ENCODE data around the gene HORMAD1.

GRCh38 chr1:150688763-150689162 is 31.9 kb downstream of the HORMAD1 start:
- TF ChIP-seq, protein P1, sequence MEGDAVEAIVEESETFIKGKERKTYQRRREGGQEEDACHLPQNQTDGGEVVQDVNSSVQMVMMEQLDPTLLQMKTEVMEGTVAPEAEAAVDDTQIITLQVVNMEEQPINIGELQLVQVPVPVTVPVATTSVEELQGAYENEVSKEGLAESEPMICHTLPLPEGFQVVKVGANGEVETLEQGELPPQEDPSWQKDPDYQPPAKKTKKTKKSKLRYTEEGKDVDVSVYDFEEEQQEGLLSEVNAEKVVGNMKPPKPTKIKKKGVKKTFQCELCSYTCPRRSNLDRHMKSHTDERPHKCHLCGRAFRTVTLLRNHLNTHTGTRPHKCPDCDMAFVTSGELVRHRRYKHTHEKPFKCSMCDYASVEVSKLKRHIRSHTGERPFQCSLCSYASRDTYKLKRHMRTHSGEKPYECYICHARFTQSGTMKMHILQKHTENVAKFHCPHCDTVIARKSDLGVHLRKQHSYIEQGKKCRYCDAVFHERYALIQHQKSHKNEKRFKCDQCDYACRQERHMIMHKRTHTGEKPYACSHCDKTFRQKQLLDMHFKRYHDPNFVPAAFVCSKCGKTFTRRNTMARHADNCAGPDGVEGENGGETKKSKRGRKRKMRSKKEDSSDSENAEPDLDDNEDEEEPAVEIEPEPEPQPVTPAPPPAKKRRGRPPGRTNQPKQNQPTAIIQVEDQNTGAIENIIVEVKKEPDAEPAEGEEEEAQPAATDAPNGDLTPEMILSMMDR (IDR thresholded peaks at IDR 0.05; ENCODE audit: extremely low read depth in 1 of 2, insufficient read depth in 1 of 2, low read depth in 1 of 2, low read length in 2 of 2), result no peak
- TF ChIP-seq POLR2A (IDR thresholded peaks at IDR 0.05; ENCODE audit: low read depth, low read length), result no peak
- no peak for TF ChIP-seq MAX (IDR thresholded peaks at IDR 0.05; ENCODE audit: insufficient read depth, insufficient read length)
- no peak for TF ChIP-seq POLR2AphosphoS5 (IDR thresholded peaks at IDR 0.05; ENCODE audit: insufficient read depth, low read depth, low read length)
- TF ChIP-seq EZH2 (IDR thresholded peaks at IDR 0.05; ENCODE audit: borderline replicate concordance, low read depth, low read length, severe bottlenecking), result no peak
- no peak for TF ChIP-seq GATA2 (IDR thresholded peaks at IDR 0.05; ENCODE audit: insufficient read depth, insufficient read length, low read depth, low read length)
- TF ChIP-seq MYC (IDR thresholded peaks at IDR 0.05; ENCODE audit: low read depth, low read length), result no peak

All from endothelial cell of umbilical vein (primary cell).